Keratinocyte (primary cell): ENCODE results near the gene CACNA1C. TPM values are rescaled to one million over a fixed set of nuclear protein-coding genes. Genes with fewer than 3 reads are reported as not detected.

Source experiments
- DNase-seq: peaks from one replicate; pipeline ENCODE4 v3.0.0-alpha.2; 2011; ENCODE audit warnings: low read depth, missing footprints, low spot score
- FAIRE-seq: peaks from 2 replicates; lab custom pipeline; 2011; peaks lifted over from hg19 to GRCh38; lab: Jason Lieb, UNC
- H2AFZ ChIP-seq: 2 replicates; pipeline ENCODE4 v1.6.0; 2012; ENCODE audit warnings: low read length, control low read depth, inconsistent platforms; ENCODE audit not compliant: control insufficient read depth
- H3K27ac ChIP-seq: 2 replicates; pipeline ENCODE4 v1.5.1; 2011; ENCODE audit warnings: low read length; ENCODE audit not compliant: control insufficient read depth, insufficient read depth
- H3K27me3 ChIP-seq: 3 replicates; pipeline ENCODE4 v1.6.0; 2011; ENCODE audit warnings: low read length; ENCODE audit not compliant: control insufficient read depth, insufficient read depth; ENCODE audit errors: extremely low read depth
- H3K36me3 ChIP-seq, 2 experiments: 2 replicates in 1 of 2; 3 replicates in 1 of 2; pipeline ENCODE4 v1.5.1; 2011; ENCODE audit warnings: low read length in 2 of 2, mild to moderate bottlenecking in 1 of 2; ENCODE audit not compliant: control insufficient read depth in 2 of 2, insufficient read depth in 2 of 2; ENCODE audit errors: extremely low read depth in 1 of 2
- H3K4me1 ChIP-seq: 3 replicates; pipeline ENCODE4 v1.5.1; 2011; ENCODE audit warnings: low read length; ENCODE audit not compliant: control insufficient read depth, insufficient read depth; ENCODE audit errors: extremely low read depth
- H3K4me2 ChIP-seq: 3 replicates; pipeline ENCODE4 v1.6.0; 2011; ENCODE audit warnings: low read depth, low read length; ENCODE audit not compliant: control insufficient read depth, insufficient read depth; ENCODE audit errors: extremely low read depth
- H3K4me3 ChIP-seq, 3 experiments: fragments of 200-600 bp in 1 of 3; sonication (generic) in 1 of 3; 2 replicates in 2 of 3; 3 replicates in 1 of 3; pipeline ENCODE4 v1.5.1; 2011 to 2016; ENCODE audit warnings: low read length in 3 of 3, mild to moderate bottlenecking in 3 of 3, control low read depth in 2 of 3, inconsistent platforms in 1 of 3, low read depth in 1 of 3, mixed read lengths in 1 of 3, mixed run types in 1 of 3, moderate library complexity in 1 of 3; ENCODE audit not compliant: control insufficient read depth in 2 of 3, insufficient read depth in 2 of 3; ENCODE audit errors: extremely low read depth in 1 of 3
- H3K79me2 ChIP-seq: 2 replicates; pipeline ENCODE4 v1.6.0; 2012; ENCODE audit warnings: low read length; ENCODE audit not compliant: control insufficient read depth, insufficient read depth
- H3K9ac ChIP-seq: 3 replicates; pipeline ENCODE4 v1.6.0; 2011; ENCODE audit warnings: low read length; ENCODE audit not compliant: control insufficient read depth, insufficient read depth; ENCODE audit errors: extremely low read depth
- H3K9me1 ChIP-seq: 3 replicates; pipeline ENCODE4 v1.6.0; 2011; ENCODE audit warnings: low read length; ENCODE audit not compliant: control insufficient read depth, insufficient read depth; ENCODE audit errors: extremely low read depth
- H3K9me3 ChIP-seq: 2 replicates; pipeline ENCODE4 v1.5.1; 2012; ENCODE audit warnings: low read depth, low read length; ENCODE audit not compliant: control insufficient read depth
- H4K20me1 ChIP-seq: 3 replicates; pipeline ENCODE4 v1.6.0; 2011; ENCODE audit warnings: low read length; ENCODE audit not compliant: control insufficient read depth, insufficient read depth; ENCODE audit errors: extremely low read depth
- CTCF ChIP-seq, 3 experiments: IDR thresholded peaks in 1 of 3; conservative IDR thresholded peaks in 1 of 3; optimal IDR thresholded peaks in 1 of 3; 2 replicates in 2 of 3; 3 replicates in 1 of 3; pipeline versions ENCODE3 to v1.5.1; 2011; ENCODE audit warnings: low read length in 3 of 3, mild to moderate bottlenecking in 3 of 3, moderate library complexity in 2 of 3, control low read depth in 1 of 3, inconsistent platforms in 1 of 3; ENCODE audit not compliant: insufficient read depth in 2 of 3; ENCODE audit errors: extremely low read depth in 1 of 3
- EZH2 ChIP-seq: IDR thresholded peaks from one replicate; pipeline ENCODE4 v1.6.1; 2012; ENCODE audit warnings: inconsistent platforms, mild to moderate bottlenecking, low read length, moderate library complexity
- dilution Hi-C: fragments of 300-500 bp; cut with MboI; formaldehyde crosslinking; loops from one replicate; pipeline ENCODE4 v1.7.0; 2020; ENCODE audit warnings: low sequenced_read_pairs; ENCODE audit not compliant: extremely low pct_ligation_motif_present
- polyA plus RNA-seq, 5 experiments: library from polyadenylated mRNA; depleted of rRNA in 3 of 5; stranded (reverse) in 3 of 5; stranded (forward) in 1 of 5; unstranded in 1 of 5; fragments of >200 nt; gene quantifications; 1 replicate in 1 of 5; 2 replicates in 3 of 5; 3 replicates in 1 of 5; pipeline versions ENCODE4 v1.2.1 to v1.2.3, GENCODE V29; 2011 to 2012; ENCODE audit warnings: missing spikeins in 2 of 5, low read depth in 1 of 5, low replicate concordance in 1 of 5

CACNA1C gene
- polyA plus RNA-seq, 1 donor (not counting 4 experiments of a cell fraction or from before 2014, with no cell fraction given): not detected

DNA sequence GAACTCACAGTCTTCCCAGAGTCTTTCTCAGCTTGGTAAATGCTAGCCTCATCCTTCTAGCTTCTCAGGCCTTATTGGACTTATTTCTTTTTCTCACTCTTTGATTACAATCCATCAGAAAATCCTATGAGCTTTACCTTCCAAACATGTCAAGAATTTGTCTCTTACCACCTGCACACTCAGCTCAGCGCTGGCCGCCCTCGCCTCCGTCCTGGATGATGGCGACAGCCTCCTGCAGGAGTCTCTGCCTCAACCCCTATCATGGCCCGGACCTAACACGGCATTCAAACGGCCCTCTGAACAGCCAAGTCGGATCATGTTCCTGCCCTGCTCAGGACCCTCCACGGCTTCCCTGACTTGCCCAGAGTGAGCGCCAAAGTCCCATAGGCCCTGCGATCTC, 408.9 kb downstream of the CACNA1C start:
- Histone ChIP-seq H3K4me1 (no peaks in the 10 kb centered on the region), H3K9me3 (no peaks in the 10 kb centered on the region), H3K27me3 (no peaks in the 10 kb centered on the region), H3K9me1 (no peaks in the 10 kb centered on the region), H3K4me2 (no peak overlapping the region), H3K9ac (no peak overlapping the region), H4K20me1 (no peaks in the 10 kb centered on the region), H3K36me3 (no peaks in the 10 kb centered on the region), H3K79me2 (no peaks in the 10 kb centered on the region), H2AFZ (no peak overlapping the region), H3K27ac (no peak overlapping the region), H3K4me3 (no peak overlapping the region)
- dilution Hi-C loops: no loop called here
- DNase-seq (no peak), FAIRE-seq (no peak)
- no peak for TF ChIP-seq CTCF (optimal IDR thresholded peaks at IDR 0.05 in 1 of 3, IDR thresholded peaks at IDR 0.05 in 1 of 3, conservative IDR thresholded peaks at IDR 0.05 in 1 of 3; ENCODE audit: extremely low read depth in 1 of 3, insufficient read depth in 2 of 3, low read length in 3 of 3)
- no peak for TF ChIP-seq EZH2

DNA sequence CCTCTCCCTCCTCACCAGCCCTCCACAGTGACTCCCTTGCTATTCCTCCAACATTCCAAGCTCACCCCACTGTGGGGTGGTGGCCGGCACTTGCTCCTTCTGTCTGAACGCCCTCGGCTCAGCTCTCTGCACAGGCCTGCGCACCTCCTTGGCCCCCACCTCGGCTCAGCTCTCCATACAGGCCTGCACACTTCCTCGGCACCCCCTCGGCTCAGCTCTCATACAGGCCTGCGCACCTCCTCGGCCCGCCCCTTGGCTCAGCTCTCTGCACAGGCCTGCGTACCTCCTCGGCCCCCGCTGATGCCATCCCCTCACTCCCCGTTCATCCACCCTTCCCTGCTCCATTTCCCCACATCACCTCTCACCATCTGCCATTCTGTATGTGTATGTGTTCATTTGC, 409.3 kb downstream of the CACNA1C start:
- TF ChIP-seq EZH2: no peak
- no peak for TF ChIP-seq CTCF (optimal IDR thresholded peaks at IDR 0.05 in 1 of 3, IDR thresholded peaks at IDR 0.05 in 1 of 3, conservative IDR thresholded peaks at IDR 0.05 in 1 of 3; ENCODE audit: extremely low read depth in 1 of 3, insufficient read depth in 2 of 3, low read length in 3 of 3)
- DNase-seq (no peak), FAIRE-seq (no peak)
- no peaks in the 10 kb centered on the region for H3K36me3 ChIP-seq
- no peaks in the 10 kb centered on the region for H4K20me1 ChIP-seq
- no peaks in the 10 kb centered on the region for H3K9me1 ChIP-seq
- no peak overlapping the region for H3K4me2 ChIP-seq
- no peaks in the 10 kb centered on the region for H3K79me2 ChIP-seq
- no peaks in the 10 kb centered on the region for H3K9me3 ChIP-seq
- H3K27ac ChIP-seq: no peak overlapping the region
- H3K9ac ChIP-seq: no peak overlapping the region
- H3K27me3 ChIP-seq: no peaks in the 10 kb centered on the region
- H3K4me1 ChIP-seq: no peaks in the 10 kb centered on the region
- dilution Hi-C loops: no loop called here
- no peak overlapping the region for H3K4me3 ChIP-seq
- H2AFZ ChIP-seq: no peak overlapping the region
